Sigmoid colon (tissue), 7 donors: ENCODE measurements around the gene ZC3H8. TPM values are rescaled to one million over a fixed set of nuclear protein-coding genes. Genes with fewer than 3 reads are reported as not detected.

Experiments used
- DNase-seq: peaks from one replicate; pipeline ENCODE4 v3.0.0-alpha.2; 2019
- H3K27ac ChIP-seq, 4 donors: fragments of 200-600 bp; sonication (generic); one replicate each; pipeline ENCODE4 v1.5.1; 2016 to 2019; ENCODE audit warnings: mild to moderate bottlenecking in 1 of 4
- H3K27me3 ChIP-seq, 3 donors: fragments of 200-600 bp; sonication (generic); one replicate each; pipeline ENCODE4 v1.5.1; 2019; ENCODE audit warnings: mild to moderate bottlenecking in 1 of 3
- H3K36me3 ChIP-seq, 4 donors: fragments of 200-600 bp; sonication (generic); one replicate each; pipeline ENCODE4 v1.5.1; 2016 to 2019
- H3K4me1 ChIP-seq, 4 donors: fragments of 200-600 bp; sonication (generic); one replicate each; pipeline ENCODE4 v1.5.1; 2017 to 2019
- H3K4me3 ChIP-seq, 4 donors: fragments of 200-600 bp; sonication (generic); one replicate each; pipeline ENCODE4 v1.5.1; 2017 to 2019; ENCODE audit warnings: mild to moderate bottlenecking in 2 of 4, moderate library complexity in 1 of 4
- H3K9me3 ChIP-seq, 4 donors: fragments of 200-600 bp in 3 of 4; sonication (generic) in 3 of 4; one replicate each; pipeline versions ENCODE4 v1.5.1 to v1.6.1; 2013 to 2019
- CTCF ChIP-seq, 4 experiments: fragments of 450-650 bp in 3 of 4; fragments of 200-600 bp in 1 of 4; IDR thresholded peaks; one replicate each; pipeline ENCODE4 v1.5.1; 2016 to 2019; ENCODE audit warnings: antibody characterized with exemption in 4 of 4, mild to moderate bottlenecking in 3 of 4, moderate library complexity in 2 of 4
- EP300 ChIP-seq, 4 donors: sonication (generic); formaldehyde crosslinking; IDR thresholded peaks; one replicate each; pipeline ENCODE4 v1.6.1; 2017; ENCODE audit warnings: antibody characterized with exemption in 4 of 4
- POLR2A ChIP-seq, 2 donors: fragments of 450-650 bp; IDR thresholded peaks; one replicate each; pipeline ENCODE4 v1.6.1; 2016; ENCODE audit warnings: antibody characterized with exemption in 2 of 2, mild to moderate bottlenecking in 2 of 2, moderate library complexity in 2 of 2
- POLR2AphosphoS5 ChIP-seq, 4 donors: sonication (generic); formaldehyde crosslinking; IDR thresholded peaks; one replicate each; pipeline ENCODE4 v1.6.1; 2017; ENCODE audit warnings: antibody characterized with exemption in 4 of 4
- WGBS, 2 donors: extraction: QIAGEN DNeasy Blood & Tissue Kit; methylation state at CpG; one replicate each; pipeline ENCODE4 v1.1.7; 2013; 5-methylcytosine and 5-hydroxymethylcytosine counted together
- intact Hi-C: fragments of 100-400 bp; cut with DNase I; formaldehyde crosslinking; loops from one replicate; pipeline ENCODE4 v1.15.1; 2023
- polyA plus RNA-seq, 3 donors: library from polyadenylated mRNA; stranded (reverse); fragments of 200-250 nt; gene quantifications; one replicate each; pipeline ENCODE4 v1.2.3, GENCODE V29; 2013
- total RNA-seq, 4 donors: library from RNA; depleted of rRNA; stranded (reverse); fragments of >200 nt; gene quantifications; one replicate each; pipeline ENCODE4 v1.1.0, GENCODE V29; 2016
- donor health status: healthy with polysubstance abuse.
- donor health status: Bipolar disorder and iron deficiency.
- donor health status: healthy.

ZC3H8 gene
- total and polyA plus RNA-seq, 7 donors: 2.7 to 22.2 (median 9.4) TPM

- Histone ChIP-seq H3K27ac (no peak overlapping the region), H3K4me3 (no peak overlapping the region), H3K27me3 (no peaks in the 10 kb centered on the region), H3K9me3 (no peaks in the 10 kb centered on the region), H3K36me3 (peaks cover 0 to 12% (median 0%) of the 10 kb centered on the region in 4 donors), H3K4me1 (peaks cover 0 to 14% (median 9%) of the 10 kb centered on the region in 4 donors)
- 78 to 95% methylated on average over 5 of the region's 5 CpGs for WGBS, 2 donors
- TF ChIP-seq EP300 (IDR thresholded peaks at IDR 0.05) (no peak), CTCF (IDR thresholded peaks at IDR 0.05) (no peak), POLR2AphosphoS5 (IDR thresholded peaks at IDR 0.05) (no peak), POLR2A (IDR thresholded peaks at IDR 0.05) (no peak)
- intact Hi-C loops: loop anchor here (5.0 to 10.0 kb wide), 2 partner anchors 196 to 359 kb away; partner anchors contain the start of genes MERTK and TMEM87B
- no peak for DNase-seq
These were observed 1.5 kb downstream of the ZC3H8 start for GRCh38 chr2:112253261-112253815.

DNA sequence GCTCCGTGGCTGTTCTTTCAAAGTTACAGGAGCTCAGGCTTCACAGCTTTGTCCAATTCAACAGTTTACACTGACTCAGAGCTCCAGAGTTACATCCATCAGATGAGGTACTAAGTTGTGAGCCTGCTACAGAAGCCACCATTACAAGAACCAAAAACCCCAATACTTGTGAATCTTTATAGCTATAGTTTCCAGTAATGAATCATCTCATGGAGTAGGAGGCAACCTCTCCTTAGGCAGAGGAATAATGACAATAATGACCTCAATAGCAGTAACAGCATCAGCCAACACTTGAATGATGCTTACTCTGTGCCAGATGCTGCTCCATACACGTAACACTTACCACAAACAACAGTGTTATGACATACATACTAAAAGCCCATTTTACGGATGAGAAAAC is 3.6 kb downstream of the ZC3H8 start:
- WGBS, 2 donors: 89 to 91% methylated on average over 3 of the region's 3 CpGs
- Histone ChIP-seq H3K36me3 (peaks cover 0 to 30% (median 1%) of the 10 kb centered on the region in 4 donors), H3K27ac (no peak overlapping the region), H3K4me1 (peaks cover 0 to 14% (median 9%) of the 10 kb centered on the region in 4 donors), H3K27me3 (no peaks in the 10 kb centered on the region), H3K9me3 (no peaks in the 10 kb centered on the region), H3K4me3 (no peak overlapping the region)
- intact Hi-C loops: loop anchor here (5.0 to 10.0 kb wide), 2 partner anchors 194 to 356 kb away; partner anchors contain the start of genes MERTK and TMEM87B
- no peak for TF ChIP-seq CTCF (IDR thresholded peaks at IDR 0.05)
- TF ChIP-seq POLR2AphosphoS5 (IDR thresholded peaks at IDR 0.05): no peak
- no peak for DNase-seq

GRCh38 chr2:112244854-112245253 is 10.0 kb downstream of the ZC3H8 start:
- TF ChIP-seq POLR2A (IDR thresholded peaks at IDR 0.05) (no peak), POLR2AphosphoS5 (IDR thresholded peaks at IDR 0.05) (no peak), CTCF (IDR thresholded peaks at IDR 0.05) (no peak), EP300 (IDR thresholded peaks at IDR 0.05) (no peak)
- Histone ChIP-seq H3K4me3 (no peak overlapping the region), H3K27ac (no peak overlapping the region), H3K27me3 (no peaks in the 10 kb centered on the region), H3K36me3 (peaks cover 0 to 42% (median 3%) of the 10 kb centered on the region in 4 donors), H3K9me3 (no peaks in the 10 kb centered on the region), H3K4me1 (no peaks in the 10 kb centered on the region)
- intact Hi-C loops: no loop called here
- DNase-seq: no peak
- 90 to 92% methylated on average over 1 of the region's 1 CpG for WGBS, 2 donors

DNA sequence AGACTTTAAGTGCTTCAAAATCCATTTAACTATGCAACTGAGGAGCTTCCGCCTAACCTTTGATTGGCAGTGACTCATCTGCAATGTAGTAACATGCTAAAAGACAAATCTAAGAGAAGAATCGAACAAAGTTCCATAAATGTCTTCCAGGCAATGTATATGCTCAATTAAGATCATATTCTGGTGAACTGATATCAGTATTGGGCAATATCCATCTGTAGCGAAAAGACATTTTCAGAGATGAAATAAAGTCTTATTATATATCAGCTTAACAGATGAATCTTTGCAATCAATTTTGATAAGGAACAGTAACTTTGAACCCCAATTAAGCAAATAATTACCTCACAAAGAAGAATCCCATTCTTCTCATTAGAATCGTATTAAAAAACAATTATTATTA is 11.6 kb downstream of the ZC3H8 start:
- no peaks in the 10 kb centered on the region for H3K4me1 ChIP-seq
- peaks cover 0 to 32% (median 3%) of the 10 kb centered on the region in 4 donors for H3K36me3 ChIP-seq
- H3K27ac ChIP-seq: no peak overlapping the region
- intact Hi-C loops: no loop called here
- H3K27me3 ChIP-seq: no peaks in the 10 kb centered on the region
- no peak for DNase-seq
- 92 to 95% methylated on average over 4 of the region's 4 CpGs for WGBS, 2 donors
- H3K4me3 ChIP-seq: no peak overlapping the region
- TF ChIP-seq CTCF (IDR thresholded peaks at IDR 0.05): no peak
- TF ChIP-seq POLR2A (IDR thresholded peaks at IDR 0.05): no peak
- TF ChIP-seq EP300 (IDR thresholded peaks at IDR 0.05): no peak
- H3K9me3 ChIP-seq: no peaks in the 10 kb centered on the region

DNA sequence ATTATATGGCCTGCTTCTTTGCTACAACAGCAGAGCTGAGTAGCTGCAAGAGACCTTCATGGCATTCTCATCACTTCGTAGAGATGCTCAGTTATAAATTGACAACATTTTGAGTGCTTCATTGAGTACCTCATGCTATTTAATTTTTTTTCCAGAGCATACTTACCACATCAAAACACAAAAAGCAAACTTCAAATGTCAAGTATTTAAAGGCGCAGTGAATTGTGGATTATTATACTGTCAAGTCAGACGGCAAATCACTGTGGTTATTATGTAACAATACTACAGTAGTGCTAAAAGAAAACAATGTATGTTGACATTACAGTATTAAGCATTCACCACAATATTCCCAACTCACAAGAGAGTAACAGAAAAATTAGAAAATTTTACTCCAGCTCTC is 12.5 kb downstream of the ZC3H8 start:
- no peak for DNase-seq
- Histone ChIP-seq H3K27me3 (no peaks in the 10 kb centered on the region), H3K36me3 (peaks cover 0 to 24% (median 3%) of the 10 kb centered on the region in 4 donors), H3K4me3 (no peak overlapping the region), H3K9me3 (no peaks in the 10 kb centered on the region), H3K27ac (no peak overlapping the region), H3K4me1 (no peaks in the 10 kb centered on the region)
- 77 to 88% methylated on average over 3 of the region's 3 CpGs for WGBS, 2 donors
- TF ChIP-seq EP300 (IDR thresholded peaks at IDR 0.05) (no peak), CTCF (IDR thresholded peaks at IDR 0.05) (no peak), POLR2AphosphoS5 (IDR thresholded peaks at IDR 0.05) (no peak), POLR2A (IDR thresholded peaks at IDR 0.05) (no peak)
- intact Hi-C loops: no loop called here
